ENCODE measurements around the gene TRMO.

TRMO gene

DNA sequence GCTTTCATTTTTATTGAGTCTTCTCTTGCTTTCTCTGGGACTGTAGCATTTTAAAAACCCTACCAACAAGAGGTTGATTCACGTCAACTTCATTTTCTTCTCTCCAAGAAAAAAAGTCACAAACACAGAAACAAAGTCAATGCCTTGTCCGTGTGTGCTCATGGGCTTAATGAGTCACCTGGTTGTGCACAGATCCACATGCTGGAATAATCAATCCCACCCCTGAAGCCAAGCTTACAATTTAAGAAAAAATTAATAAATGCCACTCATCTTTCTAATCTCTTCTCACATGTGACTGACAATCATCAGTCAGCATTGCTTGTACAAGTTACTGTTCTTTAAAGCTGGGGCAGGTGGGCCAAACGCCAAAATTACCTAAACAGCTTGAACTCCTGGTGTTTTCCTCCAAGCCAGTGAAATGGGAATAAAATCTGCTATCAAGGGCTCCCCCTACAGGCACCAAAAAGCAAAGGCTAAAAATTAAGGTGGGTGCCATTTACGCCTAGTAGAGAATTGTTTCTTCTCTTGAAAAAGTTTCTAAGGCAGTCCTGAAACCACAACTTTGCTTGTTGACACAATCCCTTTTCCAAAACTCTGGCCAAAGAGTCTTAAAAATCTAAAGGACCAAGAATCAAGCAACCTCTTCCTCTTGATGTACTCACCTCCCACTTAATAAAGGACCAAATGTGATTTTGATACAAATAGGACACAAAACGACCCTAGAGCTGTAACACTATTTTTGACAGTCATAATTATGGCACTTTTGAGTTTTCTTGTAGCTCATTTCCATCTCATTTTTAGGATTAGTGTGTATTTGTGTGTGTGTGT lies 21.3 kb downstream of the TRMO start:
- DNase-seq, result no peak

DNA sequence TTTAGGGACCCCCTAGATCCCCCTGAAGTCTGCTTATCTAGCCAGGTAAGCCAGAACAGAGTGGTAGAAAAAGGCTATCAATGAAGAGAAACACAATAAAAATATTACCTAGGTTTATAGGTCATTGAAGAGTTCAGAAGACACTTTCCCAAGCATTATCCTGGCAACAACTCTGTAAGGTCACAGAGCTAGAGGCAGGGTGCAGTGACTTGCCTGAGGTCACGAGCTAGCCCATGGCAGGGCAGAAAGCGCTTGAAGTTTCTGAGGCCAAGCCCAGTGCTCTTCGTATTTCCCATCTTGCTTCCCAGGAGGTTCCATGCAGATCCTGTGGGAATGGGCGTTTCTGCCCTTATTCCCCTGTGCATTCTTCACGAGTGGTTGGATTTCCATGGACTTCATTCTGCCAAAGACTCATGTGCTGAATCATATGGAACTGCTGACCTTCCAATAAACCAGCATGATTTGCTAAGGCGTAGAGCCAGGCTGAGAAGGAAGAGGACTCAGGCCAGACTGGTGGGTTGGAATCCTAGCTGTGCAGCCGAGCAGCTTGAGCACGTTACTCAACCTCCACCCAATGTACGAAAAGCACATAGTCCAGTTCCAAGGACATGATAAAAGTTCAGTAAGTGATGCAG lies 22.1 kb downstream of the TRMO start:
- no peak for DNase-seq

DNA sequence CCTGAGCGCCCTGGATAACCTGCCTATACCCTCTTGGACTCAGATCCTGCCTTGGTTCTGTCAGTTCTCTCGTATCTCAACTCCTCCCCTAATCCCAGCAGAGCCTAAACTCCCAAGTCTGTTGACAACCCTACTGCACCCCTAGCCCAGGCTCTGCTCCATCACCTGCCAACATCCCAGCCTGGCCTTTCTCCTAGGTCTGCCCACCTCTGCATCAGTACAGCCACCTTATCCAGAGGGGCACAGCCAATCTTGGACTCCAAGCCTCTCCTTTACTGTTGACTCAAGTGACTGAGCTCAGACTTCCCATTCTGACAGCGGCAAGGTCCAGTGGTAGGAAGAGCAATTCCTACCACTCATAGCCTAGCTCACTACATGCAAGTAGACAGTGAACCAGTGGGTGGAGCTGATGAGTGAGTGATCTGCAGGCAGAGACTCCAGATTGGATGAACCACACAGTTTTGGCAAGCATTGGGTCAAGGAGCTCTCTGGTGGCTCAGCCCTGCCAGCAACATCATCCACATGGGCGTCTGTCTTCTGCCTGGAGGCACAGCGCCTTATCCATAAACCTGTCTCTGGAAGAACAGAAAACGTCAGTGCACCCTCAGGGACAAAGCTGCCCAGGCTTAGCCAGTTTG lies 26.5 kb downstream of the TRMO start:
- no peak for DNase-seq

DNA sequence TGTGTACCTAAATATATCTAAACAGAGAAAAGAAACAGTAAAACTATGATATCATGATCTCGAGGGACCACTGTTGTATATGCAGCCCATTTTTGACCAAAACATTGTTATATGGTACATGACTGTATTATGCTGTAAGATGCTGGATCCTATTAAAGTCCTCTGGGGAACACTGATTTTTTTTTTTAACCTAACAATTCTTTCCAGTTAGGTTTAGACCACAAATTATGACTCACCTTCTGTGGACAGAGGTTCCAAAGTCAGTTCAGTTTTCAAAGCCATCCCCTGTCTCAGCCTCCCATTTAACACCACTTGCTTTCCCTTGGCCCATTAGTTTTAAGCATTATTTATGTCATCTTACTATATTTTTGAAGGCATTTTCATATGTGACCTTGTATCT lies 27.1 kb downstream of the TRMO start:
- no peak for DNase-seq

DNA sequence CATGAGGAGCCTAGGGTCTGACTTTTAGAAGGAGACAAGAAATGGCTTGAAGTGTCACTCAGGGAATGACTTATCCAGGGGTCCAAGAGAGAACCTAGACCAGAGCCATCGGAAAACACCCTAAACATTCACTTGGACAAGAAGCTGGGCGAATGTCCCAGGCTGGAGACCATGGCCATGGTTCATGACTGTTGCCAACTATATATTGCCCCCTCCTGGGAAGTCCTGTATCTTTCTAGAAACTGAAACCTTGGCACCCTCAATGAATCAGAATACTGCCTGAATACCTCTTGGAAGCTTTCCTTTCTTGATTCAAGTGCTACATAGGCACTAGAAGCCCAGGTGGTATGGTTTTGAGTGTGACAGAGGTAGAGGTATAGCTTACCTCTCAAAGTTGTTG lies 29.9 kb downstream of the TRMO start:
- DNase-seq, result no peak

DNA sequence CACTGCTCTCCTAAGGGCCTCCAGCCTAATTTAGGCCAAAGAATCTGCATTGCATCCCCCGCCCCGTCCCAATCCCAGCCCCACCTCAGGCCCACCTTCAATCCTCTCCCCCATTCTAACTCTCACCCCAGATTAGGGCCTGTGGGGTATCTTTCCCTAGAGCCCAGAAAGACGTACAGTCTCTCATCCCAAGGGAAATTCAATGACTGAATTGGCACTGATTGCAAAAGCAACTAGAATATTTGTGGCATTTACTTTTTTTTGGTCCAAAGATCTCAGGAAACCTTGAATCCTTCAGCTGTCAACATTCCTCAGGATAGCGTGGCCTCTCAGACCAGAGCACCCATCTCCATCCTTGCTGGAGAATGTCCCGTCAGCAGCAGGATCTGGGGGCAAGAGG lies 30.6 kb downstream of the TRMO start:
- no peak for DNase-seq

DNA sequence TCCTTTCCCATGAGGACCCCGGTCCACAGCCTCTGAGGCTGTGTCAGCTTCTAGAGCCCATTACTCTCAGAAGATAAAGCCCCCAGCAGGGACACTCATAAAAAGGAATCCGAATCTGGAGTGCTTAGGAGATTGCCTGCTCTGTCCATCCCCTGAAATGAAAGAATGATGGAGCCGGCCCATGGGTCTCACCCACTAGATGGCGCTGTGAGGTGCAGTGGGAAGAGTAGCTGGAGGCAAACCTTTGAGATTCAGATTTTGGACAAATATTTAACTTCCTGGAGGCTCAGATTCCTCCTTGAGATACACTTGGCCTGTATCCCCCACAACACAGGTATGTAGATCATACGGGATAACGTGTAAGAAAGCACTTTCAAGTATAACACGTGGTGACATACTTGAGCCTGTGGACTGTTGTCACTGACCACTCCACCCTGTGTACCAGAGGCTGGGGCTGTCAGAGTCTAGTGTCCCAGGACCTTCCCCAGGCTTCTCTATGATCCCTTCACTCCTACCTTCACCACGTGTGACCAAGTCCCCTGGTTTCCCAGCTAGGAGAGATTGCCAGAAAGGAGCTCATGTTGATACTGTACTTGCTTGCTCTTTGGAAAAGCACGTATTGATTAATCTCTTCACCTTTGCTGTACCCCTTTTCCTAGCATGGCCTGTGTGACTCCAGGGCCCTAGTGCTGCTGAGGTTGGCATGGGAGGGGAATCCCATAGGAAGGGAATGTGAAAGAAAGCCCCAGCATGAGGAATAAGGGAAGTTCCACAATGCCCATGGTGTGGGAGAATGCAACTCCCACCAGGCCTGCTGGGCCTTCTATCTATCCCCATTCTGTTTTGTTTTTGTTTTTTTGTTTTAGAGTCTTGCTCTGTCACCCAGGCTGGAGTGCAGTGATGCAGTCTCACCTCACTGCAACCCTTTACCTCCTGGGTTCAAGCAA lies 32.1 kb downstream of the TRMO start:
- no peak for DNase-seq

DNA sequence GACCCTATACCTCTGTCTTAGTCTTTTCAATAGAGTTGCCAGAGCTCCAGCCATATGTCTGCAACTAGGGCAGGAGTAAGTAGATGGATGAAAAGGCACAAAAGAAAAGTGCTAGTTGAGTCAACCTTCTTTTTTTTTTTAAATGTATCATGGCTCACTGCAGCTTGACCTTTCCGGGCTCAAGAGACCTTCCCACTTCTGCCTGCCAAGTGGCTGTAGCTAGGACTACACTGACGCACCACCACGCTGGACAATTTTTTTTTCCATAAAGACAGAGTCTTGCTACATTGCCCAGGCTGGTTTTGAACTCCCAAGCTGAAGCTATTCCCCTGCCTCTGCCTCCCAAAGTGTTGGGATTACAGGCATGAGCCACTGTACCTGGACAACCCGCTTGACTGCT lies 42.0 kb downstream of the TRMO start:
- DNase-seq, result no peak

DNA sequence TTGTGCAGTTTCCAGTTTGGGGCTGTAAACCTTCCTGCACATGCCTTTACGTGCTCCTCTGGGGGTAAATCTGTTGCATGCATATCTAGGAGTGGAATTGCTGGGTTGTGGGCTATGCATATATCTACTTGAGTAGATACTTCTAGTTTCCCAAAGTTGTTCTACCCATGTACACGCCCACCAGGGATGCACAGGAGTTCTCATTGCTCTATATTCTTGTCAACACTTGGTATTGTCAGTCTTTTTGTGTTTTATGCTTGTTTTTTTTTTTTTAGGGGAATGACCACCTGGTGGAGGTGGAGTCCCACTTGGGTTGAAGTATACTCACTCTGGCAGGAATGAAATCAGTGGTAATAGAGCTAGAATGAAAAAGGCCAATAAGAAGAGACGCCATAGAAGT lies 46.2 kb downstream of the TRMO start:
- no peak for DNase-seq

DNA sequence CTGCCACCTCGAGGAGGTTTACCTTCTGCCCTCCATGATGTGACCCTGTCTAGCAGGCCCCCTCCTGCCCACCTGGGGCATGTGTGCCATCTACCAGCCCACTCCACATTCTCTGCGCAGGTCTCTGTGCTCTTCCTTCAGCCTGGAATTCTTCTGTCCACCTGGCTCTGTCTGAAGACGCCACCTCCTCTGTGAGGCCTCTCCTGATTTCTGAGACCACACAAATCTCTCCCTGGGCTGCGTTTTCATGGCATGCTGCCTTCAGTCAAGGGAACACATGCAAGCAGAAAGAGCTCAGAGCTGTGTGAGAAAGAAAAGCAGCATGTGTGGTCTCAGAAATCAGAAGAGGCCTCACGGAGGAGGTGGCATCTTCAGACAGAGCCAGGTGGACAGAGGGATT lies 47.2 kb downstream of the TRMO start:
- no peak for DNase-seq

DNA sequence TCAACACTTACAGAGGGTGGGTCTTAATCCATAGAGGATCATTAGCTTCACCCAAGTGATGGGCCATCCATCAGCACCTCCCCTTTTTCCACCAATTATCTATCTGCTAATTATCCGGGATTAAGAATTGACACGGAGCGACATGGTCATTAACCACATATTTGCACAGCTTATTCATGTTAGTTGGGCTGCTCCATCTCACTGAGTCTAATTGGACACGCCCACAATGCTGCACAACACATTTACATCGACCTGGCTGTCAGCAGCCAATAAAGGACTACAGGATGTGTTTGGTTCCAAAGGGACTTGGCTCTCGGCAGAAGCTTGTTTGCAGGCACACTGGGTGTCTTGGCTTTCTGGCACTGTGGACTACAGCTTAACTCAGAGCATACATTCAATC lies 47.7 kb downstream of the TRMO start:
- no peak for DNase-seq

DNA sequence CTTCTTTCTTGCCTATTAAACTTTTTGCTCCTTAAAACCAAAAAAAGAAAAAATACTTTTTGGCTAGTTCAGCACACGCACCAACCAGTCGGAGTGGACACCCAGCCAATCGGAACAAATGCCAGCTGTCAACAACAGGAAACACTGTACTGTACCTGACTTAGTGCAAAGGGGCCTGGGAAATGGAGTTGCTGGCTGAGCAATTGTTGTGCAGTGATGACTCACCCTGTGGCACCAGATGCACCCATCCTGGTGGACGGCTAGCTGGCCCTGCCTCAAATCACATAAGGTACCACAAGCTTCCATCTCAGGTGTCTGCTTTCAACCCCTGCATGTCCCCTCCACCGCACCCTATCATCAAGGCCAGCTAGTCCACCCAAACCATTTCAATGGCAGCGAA lies 48.4 kb downstream of the TRMO start:
- no peak for DNase-seq

DNA sequence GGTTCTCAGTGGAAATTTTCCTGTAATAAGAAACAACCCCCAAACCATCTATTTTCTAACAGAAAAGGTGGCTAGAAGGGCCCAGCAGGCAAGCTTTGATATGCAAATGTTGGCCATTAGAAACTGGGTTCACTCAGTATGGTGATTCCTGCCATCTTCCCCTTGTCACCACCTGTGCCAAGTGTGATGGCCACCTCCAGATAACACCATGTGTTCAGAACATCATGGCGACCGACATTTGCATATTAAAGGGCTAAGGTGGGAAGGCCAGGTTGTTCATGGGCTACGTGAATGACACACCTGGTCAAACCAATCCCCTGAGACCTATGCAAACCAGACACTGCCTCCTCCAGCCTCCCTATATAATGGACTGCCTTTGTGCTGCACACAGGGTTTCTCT lies 48.9 kb downstream of the TRMO start:
- DNase-seq, result no peak

DNA sequence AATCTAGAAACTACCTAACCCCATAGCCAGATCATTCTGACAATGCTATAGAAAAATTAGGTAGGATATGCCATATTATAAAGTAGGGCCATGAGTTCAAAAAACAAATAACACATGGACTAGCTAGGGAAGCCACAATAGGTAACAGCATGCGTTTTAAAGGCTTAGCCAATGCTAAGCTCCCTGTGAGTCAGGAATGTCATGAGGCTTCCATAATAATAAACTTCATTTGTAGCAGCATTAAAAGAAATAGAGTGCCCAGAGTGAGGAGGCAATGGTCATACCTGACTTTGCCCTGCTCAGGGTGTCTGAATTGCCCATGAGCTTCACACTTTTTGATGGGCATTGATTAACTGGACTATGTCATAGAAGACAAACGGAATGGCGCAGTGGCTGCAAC lies 53.4 kb downstream of the TRMO start:
- DNase-seq, result no peak

DNA sequence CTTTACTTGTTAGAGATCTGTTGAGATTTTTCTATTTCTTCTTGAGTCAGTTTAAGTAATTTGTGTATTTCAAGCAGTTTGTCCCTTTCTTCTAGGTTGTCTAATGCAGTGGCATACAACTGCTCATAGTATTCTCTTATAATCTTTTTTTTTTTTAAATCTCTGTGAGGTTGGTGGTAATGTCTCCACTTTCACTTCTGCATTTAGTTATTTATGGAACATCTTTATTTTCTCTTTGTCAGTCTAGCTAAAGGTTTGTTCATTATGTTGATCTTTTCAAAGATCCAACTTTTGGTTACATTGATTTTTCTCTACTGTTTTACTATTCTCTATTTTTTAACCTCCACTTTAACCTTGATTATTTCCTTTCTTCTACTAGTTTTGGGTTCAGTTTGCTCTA lies 55.5 kb downstream of the TRMO start:
- DNase-seq, result no peak

DNA sequence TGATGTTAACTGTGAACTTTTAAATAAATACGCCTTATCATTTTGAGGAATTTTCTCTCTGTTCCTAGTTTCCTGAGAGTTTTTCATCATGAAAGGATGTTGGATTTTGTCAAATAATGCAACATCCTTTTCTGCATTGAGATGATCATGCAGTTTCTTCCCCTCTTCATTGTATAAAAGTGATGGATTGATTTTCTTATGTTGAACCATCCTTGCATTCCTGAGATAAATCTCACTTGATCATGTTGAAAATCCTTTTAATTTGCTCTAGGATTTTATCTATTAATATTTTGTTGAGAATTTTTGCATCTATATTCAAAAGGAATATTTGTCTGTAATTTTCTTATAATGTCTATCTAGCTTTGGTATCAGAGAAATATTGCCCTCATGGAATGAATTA lies 56.0 kb downstream of the TRMO start:
- DNase-seq, result no peak

DNA sequence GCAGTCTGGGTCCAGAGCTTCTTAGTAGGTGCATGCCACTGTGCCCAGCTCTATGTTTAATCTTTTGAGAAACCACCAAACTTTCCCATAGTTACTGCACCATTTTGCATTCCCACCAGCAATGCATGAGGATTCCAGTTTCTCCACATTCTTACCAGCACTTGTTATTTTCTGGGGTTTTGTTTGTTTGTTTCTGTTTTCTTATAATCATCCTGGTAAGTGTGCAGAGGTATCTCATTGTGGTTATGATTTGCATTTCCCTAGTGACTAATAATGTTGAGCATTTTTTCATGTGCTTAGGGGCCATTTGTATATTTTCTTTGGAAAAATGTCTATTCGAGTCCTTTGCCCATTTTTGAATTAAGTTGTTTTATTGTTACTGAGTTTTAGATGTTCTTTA lies 57.9 kb downstream of the TRMO start:
- DNase-seq, result no peak

DNA sequence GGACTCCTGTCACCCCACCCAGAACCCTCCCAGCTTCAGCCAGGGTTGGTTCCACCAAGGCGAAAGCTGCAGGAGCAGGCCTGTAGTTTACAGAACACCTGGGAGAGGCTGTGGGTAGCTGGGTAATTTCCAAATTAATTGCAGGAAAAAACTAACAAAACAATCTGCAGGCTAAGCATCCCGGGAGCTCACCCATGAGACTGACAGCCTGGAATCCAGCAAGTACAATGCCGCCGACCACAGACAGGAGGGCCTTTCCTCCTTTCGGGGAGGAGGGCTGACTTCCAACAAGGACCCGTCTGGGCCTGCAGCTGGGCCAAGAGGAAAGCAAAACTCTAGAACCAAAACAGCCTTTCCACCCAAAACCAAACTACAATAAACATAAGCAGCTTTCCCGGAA lies 59.0 kb downstream of the TRMO start:
- no peak for DNase-seq

DNA sequence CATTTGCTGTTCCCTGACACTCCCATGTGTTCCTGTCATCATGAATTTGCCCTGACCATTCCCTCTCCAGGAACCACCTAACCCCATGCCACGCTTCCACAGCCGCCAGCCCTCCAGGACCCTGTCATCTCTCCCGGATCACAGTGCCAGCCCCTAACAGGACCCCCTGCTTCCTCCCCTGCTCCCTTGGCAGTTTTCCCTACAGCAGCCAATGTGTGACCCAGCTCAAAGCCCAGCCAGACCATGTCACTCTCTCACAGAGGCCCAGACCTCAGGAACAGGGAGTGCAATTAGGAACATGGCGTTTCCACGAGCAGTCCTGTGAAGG lies 61.2 kb downstream of the TRMO start:
- no peak for DNase-seq

DNA sequence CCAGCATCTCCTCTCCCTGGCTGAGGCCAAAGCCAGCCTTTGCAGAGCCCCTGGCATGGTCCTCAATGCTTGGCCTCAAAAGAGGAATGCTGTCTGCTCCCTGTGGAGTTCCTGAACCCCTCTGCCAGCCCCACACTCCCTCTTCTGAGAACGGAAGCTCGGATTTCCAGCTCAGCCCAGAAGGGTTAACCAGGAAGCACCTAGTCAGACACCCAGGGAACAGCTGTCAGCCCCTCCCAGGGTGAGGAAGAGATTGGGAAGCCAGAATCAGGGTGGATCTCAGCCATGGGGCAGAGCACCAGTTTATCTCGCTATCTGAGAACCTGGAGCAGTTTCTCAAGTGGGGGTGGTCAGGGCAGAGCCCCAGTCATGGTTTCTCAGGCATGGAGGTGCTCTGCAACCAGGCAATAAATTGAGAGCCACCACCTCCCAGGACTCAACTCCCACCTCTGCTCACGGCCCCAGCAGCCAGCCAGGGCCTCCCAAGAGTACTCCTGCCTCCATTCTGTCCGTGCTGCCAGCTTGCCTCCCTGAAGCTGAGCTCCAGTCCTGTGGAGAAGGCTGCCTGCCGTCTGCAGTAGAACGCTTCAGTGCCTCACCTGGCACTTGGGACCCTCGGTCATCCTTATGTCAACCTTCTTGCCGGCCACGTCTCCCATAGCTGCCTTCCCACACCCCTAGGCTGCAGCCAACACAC lies 61.7 kb downstream of the TRMO start:
- DNase-seq, result no peak

DNA sequence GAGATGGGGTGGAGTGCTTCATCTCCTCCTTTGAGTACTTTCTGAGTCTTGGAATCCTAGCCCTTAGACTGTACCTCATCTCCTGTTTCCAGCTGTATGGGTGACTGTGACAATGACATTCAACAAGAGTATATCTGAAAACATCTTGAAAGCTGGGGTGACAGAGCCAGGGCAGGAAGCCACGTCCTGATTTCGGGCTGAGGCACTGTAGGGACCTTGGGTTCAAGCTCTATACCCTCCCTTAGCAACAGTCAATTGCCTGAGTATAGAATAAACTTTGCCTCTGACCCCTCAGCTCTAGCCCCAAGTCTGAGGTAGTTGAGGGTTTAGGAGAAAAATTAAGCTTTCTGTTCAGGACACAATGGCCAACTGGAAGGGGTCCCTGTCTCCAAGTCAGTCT lies 63.0 kb downstream of the TRMO start:
- no peak for DNase-seq

DNA sequence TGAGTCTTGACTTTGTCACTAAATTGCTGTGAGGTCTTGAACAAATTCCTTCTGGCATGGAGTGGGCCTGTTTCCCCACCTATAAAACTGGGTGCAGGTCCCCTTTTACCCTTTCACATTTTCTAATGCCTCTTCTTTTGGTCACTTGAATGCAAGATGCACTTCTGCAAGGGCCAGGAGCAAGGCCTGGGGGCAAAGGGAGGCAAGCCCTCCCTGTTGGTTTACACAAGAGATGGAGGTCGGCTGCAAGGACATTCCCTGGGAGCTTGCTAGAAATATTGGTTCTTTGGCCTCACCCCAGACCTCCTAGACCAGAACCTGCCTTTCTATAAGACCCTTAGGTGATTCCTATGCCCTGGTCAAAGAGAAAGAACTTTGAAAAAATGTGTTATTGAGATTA lies 63.5 kb downstream of the TRMO start:
- DNase-seq, result no peak

DNA sequence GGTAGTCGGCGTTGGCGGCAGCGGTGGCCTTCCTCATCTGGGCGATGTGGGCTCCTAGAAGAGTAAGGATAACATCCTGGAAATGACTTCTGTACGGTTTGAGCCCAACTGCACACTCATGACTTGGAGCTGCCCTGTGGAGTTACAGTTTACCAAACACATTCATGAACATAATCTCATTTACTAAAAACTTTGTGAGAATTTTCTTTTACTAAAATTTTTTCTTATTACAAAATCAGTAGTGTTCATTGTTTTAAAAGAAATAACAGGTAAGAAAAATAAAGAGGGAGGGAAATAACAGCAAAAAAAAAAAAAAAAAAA lies 63.9 kb downstream of the TRMO start:
- no peak for DNase-seq

Measured in SIG-M5 (cell line).